GM18511 (cell line): ENCODE measurements around the gene GCK.
"Not testable (repeated sequence)": the region's sequence is repeated elsewhere in the genome, so short reads cannot be mapped to it uniquely, and the experiment has no call there.

Source experiments
- ATAC-seq: cut with Tn5 transposase; IDR thresholded peaks from one replicate; pipeline ENCODE4 v1.9.1; 2021; ENCODE audit warnings: mild to moderate bottlenecking, moderate library complexity; ENCODE audit not compliant: unreplicated experiment

The GCK gene

DNA sequence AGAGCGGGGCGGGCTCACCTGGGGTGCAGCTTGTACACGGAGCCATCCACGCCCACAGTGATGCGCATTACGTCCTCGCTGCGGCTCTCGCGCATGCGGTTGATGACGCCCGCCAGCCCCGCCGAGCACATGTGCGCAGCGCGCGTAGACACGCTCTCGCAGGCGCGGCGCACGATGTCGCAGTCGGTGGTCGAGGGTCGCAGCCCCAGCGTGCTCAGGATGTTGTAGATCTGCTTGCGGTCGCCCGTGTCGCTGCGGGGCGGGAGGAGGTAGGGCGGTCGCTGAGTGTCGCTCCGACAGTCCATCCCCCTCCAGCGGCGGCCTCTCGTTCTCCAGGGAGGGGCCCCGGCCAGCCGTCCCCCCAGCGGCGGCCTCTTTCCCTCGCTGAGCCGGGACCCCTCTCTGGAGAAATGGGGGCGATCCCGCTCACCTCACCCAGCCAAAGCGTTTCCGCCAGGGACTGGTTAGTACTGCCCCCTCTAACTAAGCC lies 43.7 kb downstream of the GCK start:
- no peak for ATAC-seq

DNA sequence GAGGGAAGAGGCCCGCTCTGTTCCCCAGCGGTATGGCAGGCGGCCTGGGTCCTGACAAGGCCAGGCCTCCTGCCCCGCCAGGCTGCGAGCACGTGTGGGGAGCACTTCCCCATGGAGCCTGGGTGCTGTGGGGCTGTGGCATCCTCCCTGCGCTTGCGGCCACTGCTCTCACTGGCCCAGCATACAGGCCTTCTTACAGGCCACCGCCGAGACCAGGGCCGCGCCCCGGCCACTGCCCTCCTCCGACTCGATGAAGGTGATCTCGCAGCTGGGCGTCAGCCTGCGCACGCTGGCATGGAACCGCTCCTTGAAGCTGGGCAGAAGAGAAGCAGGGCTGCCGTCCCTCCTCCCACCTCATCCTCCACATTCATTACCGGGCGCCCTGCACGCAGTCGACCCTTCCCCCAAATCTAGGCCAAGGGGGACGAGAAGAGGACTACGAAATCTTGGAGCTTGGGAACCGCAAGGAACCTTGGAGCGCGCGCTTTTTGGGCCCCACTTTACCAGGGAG lies 44.2 kb downstream of the GCK start:
- no peak for ATAC-seq

DNA sequence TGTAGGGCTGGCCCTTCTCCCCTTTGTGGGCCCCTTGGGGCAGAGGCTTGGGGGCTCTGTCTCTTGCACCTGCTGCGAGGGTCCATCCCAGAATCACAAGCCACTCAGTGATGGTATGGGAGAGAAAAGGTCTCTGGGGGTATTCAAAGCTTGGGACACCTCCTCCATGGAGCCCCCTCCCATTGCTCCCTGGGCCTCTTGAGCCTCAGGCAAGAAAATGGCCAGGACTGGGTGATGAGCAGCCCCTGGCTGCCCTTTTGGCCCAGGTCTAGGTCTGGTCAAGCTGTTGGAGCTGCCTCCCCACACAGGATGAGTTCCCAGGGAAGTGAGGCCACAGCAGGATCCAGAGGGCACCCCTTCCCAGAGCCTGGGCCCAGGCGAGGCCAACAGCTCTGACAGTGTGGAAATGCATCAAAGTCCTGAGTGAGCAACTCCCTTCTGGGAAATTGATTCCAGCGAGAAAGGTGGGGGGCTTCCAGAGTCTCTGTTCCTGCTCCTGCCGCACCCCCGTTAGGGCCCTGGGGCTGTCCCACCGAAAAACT lies 44.7 kb downstream of the GCK start:
- no peak for ATAC-seq

DNA sequence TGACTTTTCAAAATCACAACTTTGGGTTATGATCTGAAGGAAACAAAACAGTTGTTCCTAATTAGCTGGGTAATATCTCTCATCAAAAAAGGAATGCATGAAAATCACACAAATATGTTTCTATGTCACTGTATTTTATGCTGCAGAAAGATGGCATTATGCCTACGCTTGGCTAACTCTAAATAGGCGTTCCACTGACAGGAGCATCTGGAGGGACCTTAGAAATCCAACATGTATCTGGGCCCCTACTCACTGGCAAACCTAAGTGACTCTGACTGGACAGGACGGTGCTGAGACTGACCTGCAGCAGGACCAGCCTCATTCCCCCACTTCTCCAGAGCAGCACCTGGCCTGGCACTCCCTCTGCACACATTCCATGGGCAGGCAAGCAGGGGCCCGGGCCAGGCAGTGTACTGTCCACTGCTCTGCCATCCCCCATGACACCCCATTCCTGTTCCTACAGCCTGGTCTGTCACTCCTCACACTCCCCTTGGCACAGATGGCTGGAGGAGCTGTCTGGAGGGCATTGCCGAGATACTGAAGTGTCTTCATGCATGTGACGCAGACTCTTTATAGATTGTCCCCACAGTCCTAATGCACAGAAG lies 45.5 kb downstream of the GCK start:
- ATAC-seq: no peak

DNA sequence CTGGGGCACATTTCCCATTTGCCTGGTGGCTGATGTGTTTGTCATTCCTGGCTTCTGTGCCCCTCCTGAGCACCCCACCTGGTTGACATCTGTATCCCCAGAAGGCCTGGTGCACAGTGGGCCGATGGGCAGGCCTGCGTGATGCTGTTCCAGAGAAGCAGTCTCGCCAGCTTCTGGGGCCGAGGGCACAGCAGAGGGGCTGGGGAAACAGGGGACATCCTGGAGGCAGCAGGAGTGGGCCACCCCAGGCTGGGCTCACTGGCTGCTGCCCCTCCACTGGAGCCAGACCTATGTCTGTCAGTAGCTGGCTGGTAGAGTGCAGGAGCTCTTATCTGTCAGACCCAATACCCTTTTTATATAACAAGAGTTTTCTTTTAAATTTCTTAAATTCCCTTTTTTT lies 47.2 kb downstream of the GCK start:
- ATAC-seq: no peak

DNA sequence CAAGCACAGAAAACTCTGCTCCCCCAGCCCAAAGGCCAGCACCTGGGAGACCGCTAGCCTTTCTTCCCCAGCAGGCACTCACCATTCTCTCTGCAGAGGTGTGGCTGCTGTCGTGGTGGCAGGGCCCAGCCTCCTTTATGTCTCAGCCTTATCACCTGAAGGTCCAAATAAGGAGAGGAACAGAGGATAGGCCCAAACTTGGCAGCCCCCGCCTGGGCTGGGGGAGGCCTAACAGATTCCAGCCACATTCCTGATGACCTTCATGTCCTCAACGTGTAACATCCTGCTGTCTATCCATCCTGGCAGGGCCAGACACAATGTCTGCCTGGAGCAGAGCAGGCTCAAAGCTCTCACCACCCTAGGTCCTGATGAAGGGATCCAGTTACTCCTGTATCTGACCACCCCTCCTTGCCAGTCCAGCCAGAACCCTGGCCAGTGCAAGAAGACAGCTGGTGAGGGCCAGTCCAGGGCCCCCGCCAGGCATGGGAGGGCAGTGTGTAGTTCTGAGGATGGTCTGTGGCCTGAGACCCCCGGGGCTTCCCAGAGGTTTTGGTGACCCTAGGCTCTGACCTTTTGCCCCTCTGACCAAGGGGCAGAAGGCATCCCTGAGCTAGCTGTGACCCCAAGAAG lies 47.9 kb downstream of the GCK start, which contains the start of gene MYL7:
TSS of gene MYL7 (minus strand) at position 112 of the 630 bp plus-strand sequence. CDS start at position 85, 27 bp downstream.
- ATAC-seq: no peak

DNA sequence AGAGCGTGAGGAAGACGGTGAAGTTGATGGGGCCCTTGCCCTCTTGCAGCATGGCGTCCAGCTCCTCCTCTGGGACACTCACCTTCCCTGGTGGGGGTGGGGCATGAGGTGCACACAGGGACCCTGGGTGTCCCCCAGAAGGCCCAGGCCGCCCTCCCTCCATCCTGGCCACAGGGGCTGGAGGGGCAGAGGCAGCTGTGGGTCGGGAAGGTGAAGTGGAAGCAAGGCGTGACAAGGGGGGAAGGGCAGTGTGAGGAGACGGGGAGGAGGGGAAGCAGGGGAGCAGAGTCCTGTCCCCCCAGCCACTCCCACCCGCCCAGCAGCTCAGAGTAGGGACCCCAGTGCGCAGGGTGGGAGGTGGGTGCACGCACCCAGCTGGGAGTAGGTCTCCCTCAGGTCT lies 48.9 kb downstream of the GCK start:
- ATAC-seq: no peak

DNA sequence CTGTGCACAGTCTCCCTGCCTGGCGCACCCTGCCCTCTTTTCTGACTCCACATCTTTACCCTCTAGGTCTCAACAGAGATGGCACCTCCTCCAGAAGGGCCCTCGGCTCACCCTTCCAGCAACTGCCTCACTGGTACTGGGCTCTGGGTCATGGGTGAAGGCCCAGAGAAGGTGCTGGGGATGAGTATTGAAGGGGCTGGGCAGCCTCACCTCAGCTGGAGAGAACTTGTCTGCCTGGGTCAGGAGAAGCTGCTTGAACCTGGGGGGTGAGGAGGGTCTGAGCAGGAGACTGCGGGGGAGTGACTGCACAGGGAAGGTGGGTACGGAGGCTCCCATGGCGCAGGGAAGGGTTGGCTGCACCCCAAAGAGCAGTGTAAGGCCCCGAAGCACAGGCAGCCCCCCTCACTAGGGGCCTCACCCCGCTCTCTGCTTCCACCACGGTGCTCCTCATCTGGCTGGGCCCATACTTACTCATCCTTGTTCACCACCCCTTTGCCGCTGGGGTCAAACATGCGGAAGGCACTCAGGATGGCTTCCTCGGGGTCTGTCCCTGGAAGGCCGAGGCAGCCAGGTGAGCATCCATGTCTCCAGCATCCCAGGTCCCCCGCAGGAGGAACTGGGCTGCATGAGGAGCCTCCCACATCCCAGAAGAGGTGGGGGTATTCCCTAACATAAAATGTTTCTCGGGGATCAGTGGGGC lies 49.8 kb downstream of the GCK start:
- ATAC-seq: no peak

DNA sequence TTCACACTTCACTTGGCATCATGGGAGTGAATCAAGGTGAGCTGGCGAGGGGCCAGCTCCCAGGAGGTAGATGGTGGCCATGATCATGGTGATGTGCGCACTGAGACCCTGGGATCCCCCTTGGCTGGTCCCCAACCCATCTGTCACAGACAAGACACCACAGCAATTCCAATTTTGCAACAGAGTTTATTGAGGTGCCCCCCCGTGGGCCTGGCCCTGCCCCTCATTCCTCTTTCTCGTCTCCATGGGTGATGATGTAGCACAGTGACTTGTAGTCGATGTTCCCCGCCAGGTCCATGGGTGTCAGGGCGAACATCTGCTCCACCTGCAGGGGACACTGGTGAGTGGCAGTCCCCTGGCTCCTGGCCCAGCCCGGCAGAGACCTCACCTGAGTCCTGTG lies 50.5 kb downstream of the GCK start:
- ATAC-seq: no peak

DNA sequence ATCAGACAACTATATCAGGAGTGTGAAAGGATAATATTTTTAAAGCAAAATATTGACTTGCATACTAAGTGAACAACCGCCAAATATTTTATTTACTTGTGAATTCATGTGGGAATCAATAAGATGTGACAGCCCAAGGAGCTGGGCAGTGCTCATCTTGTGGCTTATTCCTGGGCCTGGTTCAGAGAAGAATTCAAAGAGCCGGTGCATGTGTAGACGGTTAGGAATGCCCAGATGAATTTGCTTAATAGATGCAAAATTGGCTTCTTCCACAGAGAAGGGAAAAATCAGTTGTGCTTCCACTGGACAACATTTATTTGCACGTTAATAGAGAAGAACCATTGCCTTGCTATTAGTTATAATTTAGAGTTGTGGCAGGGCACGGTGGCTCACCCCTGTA lies 52.5 kb downstream of the GCK start:
- ATAC-seq: no peak

DNA sequence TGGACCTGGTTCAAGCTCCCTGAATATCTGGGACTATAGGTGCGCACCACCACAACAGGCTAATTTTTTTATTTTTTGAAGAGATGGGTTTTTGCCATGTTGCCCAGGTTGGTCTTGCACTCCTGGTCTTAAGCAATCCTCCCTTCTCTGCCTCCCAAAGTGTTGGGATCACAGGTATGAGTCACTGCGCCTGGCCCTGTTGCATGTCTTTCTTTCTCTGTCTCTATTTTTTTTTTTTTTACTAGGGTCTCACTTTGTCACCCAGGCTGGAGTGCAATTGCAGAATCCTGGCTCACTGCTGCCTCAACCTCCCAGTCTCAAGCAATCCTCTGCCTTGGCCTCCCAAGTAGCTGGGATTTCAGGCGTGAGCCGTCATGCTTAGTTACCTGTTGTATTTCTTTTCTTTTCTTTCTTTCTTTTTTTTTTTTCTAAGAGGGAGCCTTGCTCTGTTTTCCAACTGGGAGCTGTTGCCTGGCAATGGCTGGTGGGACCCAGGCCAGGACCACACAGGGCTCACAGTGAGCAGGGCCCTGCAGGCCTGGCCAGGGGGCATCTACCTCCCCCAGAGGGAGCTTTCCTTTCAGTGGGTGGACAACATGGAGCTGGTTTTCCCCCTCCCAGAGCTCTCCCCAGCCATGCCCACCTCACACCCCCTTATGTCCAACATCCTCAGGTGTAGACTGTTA lies 54.2 kb downstream of the GCK start:
- ATAC-seq: no peak

DNA sequence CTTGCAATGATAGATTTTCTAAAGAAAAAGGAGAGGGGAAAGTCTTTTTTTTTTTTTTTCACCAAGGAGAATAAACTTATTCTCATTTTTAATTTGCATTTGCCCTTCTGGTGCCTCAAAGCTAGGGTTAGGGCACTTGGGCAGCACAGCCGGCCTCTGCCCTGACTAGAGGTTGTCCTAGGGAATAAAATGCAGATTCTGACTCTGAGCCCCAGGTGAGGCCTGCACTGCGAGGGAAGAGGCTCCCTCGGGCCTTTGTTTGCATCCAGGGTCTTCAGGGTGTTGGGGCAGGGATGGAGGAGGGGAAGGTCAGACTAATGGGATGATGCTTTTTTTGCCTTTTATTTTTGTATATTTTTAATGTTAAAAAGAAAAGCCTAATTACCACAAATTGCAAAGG lies 55.9 kb downstream of the GCK start:
- no peak for ATAC-seq

DNA sequence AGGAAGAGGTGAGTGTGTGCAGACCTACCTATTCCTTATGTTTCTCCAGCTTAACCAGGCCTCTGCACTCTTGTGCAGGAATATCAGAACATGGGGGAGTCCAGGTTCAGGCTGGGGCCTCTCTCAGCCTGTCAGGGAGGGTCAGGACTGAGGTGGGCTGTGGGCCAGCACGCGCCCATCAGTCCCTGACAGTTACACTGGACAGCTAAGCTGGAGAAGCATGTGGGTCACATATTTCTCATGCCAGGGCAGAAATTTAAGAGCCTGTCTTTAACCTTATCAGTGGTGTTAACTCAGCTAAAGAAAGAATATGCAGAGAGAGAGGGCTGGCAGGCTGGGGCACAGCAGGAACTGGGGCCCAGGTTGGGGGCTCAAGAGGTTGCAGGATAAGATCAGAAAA lies 57.2 kb downstream of the GCK start:
- no peak for ATAC-seq

DNA sequence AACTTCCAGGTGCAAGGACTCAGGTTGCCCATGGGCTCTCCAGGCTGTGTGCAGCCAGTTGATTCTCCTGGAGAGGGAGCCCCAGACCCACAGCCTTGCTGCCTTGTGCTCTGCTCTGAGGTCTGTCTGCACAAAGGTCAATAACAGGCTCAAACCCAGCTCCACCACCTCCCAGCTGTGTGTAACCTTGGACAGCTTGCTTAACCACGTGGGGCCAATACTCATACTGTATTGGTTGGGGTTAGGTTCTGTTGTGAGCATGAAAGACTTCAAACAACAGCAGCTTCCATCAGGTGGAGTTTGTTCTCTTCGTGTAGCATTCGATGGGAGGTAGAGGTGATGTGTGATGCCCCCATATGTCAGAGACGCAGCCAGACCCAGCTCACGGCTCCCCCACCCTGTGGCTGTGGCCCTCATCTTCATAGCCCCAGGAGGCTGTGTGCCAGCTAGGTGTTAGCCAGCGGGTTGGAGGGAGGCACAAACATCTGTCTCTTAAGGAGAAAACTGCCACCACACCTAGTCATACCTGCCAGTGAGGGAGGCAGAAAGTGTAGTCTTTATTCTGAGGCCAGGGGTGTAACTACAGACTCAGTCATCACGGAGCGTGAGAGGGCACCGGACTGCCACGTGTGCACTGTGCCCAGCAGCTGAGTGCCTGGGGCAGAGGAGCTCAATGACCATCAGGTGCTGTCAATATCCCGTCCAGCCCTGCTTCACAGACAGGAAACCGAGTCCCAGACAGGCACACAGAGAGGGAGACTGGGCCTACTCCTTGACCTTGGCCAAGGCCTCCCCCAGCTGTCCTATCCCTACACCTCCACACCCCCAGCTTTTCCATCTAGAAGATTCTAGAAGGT lies 57.8 kb downstream of the GCK start:
- no peak for ATAC-seq

DNA sequence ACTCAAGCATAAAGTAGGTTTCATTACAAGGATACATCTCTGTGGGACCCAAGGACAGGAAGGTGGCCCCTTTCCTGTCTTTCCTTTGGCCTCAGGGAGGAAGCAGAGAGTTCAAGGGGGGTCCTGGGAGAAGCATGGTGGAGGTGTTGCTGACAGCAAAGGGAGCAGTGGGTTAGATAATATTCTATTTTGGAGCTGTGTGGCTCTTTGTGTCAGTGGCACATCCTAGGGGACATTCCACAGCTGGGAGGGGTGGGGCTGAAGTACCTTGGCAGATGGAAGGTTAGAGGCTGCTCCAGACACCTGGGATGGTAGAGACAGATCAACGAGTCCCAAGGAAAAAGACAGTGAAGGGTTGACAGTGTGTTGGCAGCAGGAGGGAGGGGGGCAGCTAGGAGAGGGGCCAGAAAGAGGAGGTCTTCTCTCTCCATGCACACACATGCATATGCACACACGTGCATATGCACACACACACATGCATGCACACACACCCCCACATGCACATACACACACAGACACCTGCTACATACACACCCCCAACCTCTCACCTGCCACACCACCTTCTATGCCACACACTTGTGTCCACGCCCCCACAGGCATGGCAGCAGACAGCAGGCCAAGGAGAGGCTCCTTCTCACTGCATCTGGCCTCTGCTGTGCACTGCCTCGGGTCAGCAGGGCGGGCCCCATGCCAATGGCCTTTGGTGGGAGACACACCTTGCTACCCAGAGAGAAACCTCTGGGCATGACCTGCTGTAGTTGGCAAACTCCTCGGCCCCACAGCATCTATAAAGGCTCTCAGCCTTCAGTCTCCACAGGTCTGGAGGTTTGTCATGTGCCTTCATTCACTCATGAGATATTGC lies 60.3 kb downstream of the GCK start:
- ATAC-seq: no peak

DNA sequence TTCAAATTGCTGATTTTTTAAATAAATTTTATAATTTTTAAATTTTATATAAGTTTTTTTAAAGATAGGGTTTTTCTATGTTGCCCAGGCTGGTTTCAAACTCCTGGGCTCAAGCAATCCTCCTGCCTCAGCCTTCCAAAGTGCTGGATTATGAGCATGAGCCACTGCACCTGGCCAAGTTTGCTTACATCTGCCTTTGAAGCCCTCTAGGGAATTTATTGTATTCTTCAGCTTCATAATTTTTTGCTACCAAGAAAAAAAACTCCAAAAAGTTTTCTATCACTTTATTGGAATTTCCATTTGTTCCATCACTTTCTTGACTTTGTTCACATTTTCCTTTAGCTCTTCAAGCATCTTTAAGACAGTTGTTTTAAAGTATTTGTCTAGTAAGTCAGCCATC lies 62.1 kb downstream of the GCK start:
- ATAC-seq: no peak

DNA sequence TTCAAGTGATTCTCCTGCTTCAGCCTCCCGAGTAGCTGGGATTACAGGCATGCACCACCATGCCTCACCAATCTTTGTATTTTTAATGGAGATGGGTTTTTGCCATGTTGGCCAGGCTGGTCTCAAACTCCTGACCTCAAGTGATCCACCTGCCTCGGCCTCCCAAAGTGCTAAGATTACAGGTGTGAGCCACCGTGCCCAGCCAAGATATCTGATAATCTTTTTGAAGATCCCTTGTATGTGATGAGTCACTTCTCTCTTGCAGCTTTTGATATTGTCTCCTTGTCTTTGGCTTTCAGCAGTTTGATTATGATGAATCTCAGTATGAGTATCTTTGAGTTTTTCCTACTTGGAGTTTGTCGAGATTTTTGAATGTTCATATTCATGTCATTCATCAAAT lies 62.7 kb downstream of the GCK start:
- ATAC-seq: not testable (repeated sequence)

DNA sequence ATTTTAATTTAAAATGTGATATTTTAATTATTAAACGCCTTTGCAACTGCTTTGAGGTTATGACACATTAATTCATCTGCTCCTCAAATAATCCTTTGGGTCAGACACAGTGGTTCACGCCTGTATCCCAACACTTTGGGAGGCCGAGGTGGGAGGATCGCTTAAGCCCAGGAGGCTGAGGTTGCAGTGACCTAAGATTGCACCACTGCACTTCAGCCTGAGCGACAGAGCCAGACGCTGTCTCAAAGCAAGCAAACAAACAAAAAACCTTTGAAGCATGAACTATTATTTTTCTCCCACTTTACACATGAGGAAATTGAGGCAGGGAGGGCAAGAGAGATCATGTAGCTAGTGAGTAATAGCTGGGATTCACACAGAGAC lies 64.4 kb downstream of the GCK start:
- ATAC-seq: no peak
